ENCODE results near the gene TFF1. TPM values are rescaled to one million over a fixed set of nuclear protein-coding genes. Genes with fewer than 3 reads are reported as not detected.

The TFF1 gene
- total and polyA plus RNA-seq, 7 experiments from 2014 or later = not detected

GRCh38 chr21:42352441-42353095 lies 13.8 kb downstream of the TFF1 start:
- Mint-ChIP-seq H3K27me3 (peaks cover 0 to 12% (median 0%) of the 10 kb centered on the region in 5 donors), H3K9me3 (peaks cover 0 to 40% (median 13%) of the 10 kb centered on the region in 11 donors), H3K4me3 (no peak overlapping the region), H3K36me3 (peaks cover 0 to 19% (median 4%) of the 10 kb centered on the region in 5 donors), H3K27ac (peak overlapping the region in 3 of 9 donors; percentile 25 to 65 (median 33)), H3K4me1 (peaks cover 0 to 4% (median 0%) of the 10 kb centered on the region in 7 donors)
- Histone ChIP-seq H3K9me3 (ENCODE audit: control insufficient read depth in 2 of 3, low read length in 3 of 3) (peaks cover 0 to 7% (median 0%) of the 10 kb centered on the region in 3 experiments), H3K27me3 (ENCODE audit: control insufficient read depth in 2 of 2, insufficient read depth in 2 of 2, low read length in 2 of 2) (no peaks in the 10 kb centered on the region), H3K36me3 (ENCODE audit: control insufficient read depth in 2 of 3, insufficient read depth in 3 of 3, low read length in 3 of 3) (no peaks in the 10 kb centered on the region), H3K27ac (ENCODE audit: low read depth, low read length) (no peak overlapping the region), H3K4me1 (ENCODE audit: control insufficient read depth in 2 of 2, insufficient read depth in 2 of 2, low read length in 2 of 2) (no peaks in the 10 kb centered on the region), H3K4me3 (ENCODE audit: low read length) (no peak overlapping the region)
- DNase-seq (no peak), ATAC-seq (no peak)
- CTCF ChIA-PET = no interaction called here
- intact Hi-C loops (cut with micrococcal nuclease) = no loop called here
- POLR2A ChIA-PET = interaction anchor here (1.2 kb wide), 1 partner anchor 63 kb away, joined by 3 read pairs; no protein-coding TSS in a partner anchor

GRCh38 chr21:42351626-42352440 lies 14.5 kb downstream of the TFF1 start:
- ATAC-seq (no peak), DNase-seq (no peak)
- H3K27me3 Mint-ChIP-seq = peaks cover 0 to 12% (median 0%) of the 10 kb centered on the region in 5 donors
- peaks cover 0 to 19% (median 4%) of the 10 kb centered on the region in 5 donors for H3K36me3 Mint-ChIP-seq
- Histone ChIP-seq H3K4me3 (ENCODE audit: low read length) (no peak overlapping the region), H3K27ac (ENCODE audit: low read depth, low read length) (no peak overlapping the region), H3K27me3 (ENCODE audit: control insufficient read depth in 2 of 2, insufficient read depth in 2 of 2, low read length in 2 of 2) (no peaks in the 10 kb centered on the region), H3K4me1 (ENCODE audit: control insufficient read depth in 2 of 2, insufficient read depth in 2 of 2, low read length in 2 of 2) (no peaks in the 10 kb centered on the region), H3K9me3 (ENCODE audit: control insufficient read depth in 2 of 3, low read length in 3 of 3) (peaks cover 0 to 7% (median 0%) of the 10 kb centered on the region in 3 experiments), H3K36me3 (ENCODE audit: control insufficient read depth in 2 of 3, insufficient read depth in 3 of 3, low read length in 3 of 3) (no peaks in the 10 kb centered on the region)
- peak overlapping the region in 2 of 9 donors; percentile 25 to 72 for H3K27ac Mint-ChIP-seq
- peaks cover 0 to 3% (median 0%) of the 10 kb centered on the region in 7 donors for H3K4me1 Mint-ChIP-seq
- intact Hi-C loops (cut with micrococcal nuclease) = no loop called here
- ChIA-PET POLR2A (interaction anchor here (1.2 kb wide), 1 partner anchor 64 kb away, joined by 3 read pairs; no protein-coding TSS in a partner anchor), CTCF (no interaction called here)
- H3K4me3 Mint-ChIP-seq = no peak overlapping the region
- peaks cover 0 to 32% (median 13%) of the 10 kb centered on the region in 11 donors for H3K9me3 Mint-ChIP-seq

- Mint-ChIP-seq H3K9me3 (peaks cover 0 to 25% (median 10%) of the 10 kb centered on the region in 11 donors), H3K4me3 (no peak within 1 kb of the TSS), H3K4me1 (peaks cover 0 to 3% (median 0%) of the 10 kb centered on the region in 7 donors), H3K27ac (peak within 1 kb of the TSS in 1 of 9 donors; percentile 72), H3K27me3 (peaks cover 0 to 10% (median 0%) of the 10 kb centered on the region in 5 donors), H3K36me3 (peaks cover 0 to 19% (median 4%) of the 10 kb centered on the region in 5 donors)
- ATAC-seq = no peak
- no peaks in the 10 kb centered on the region for H3K27me3 ChIP-seq (ENCODE audit: control insufficient read depth in 2 of 2, insufficient read depth in 2 of 2, low read length in 2 of 2)
- ChIA-PET POLR2A (no interaction called here), CTCF (no interaction called here)
- intact Hi-C loops (cut with micrococcal nuclease) = no loop called here
- H3K27ac ChIP-seq (ENCODE audit: low read depth, low read length) = no peak within 1 kb of the TSS
- H3K4me3 ChIP-seq (ENCODE audit: low read length) = no peak within 1 kb of the TSS
- H3K36me3 ChIP-seq (ENCODE audit: control insufficient read depth in 2 of 3, insufficient read depth in 3 of 3, low read length in 3 of 3) = no peaks in the 10 kb centered on the region
- DNase-seq = peak in 1 of 9 donors; percentile 13
- no peaks in the 10 kb centered on the region for H3K4me1 ChIP-seq (ENCODE audit: control insufficient read depth in 2 of 2, insufficient read depth in 2 of 2, low read length in 2 of 2)
- peaks cover 0 to 7% (median 0%) of the 10 kb centered on the region in 3 experiments for H3K9me3 ChIP-seq (ENCODE audit: control insufficient read depth in 2 of 3, low read length in 3 of 3)
These were observed 15.4 kb downstream of the TFF1 start, which contains the start of gene TFF2 for GRCh38 chr21:42350927-42351426. TFF2 (minus strand) TSS chr21:42350994; CDS start chr21:42350957, 37 bp downstream.

- Mint-ChIP-seq H3K27ac (no peak overlapping the region), H3K4me3 (no peak overlapping the region), H3K4me1 (peaks cover 0 to 3% (median 0%) of the 10 kb centered on the region in 7 donors), H3K9me3 (peaks cover 0 to 19% (median 10%) of the 10 kb centered on the region in 11 donors), H3K36me3 (peaks cover 0 to 15% (median 0%) of the 10 kb centered on the region in 5 donors), H3K27me3 (peaks cover 0 to 6% (median 0%) of the 10 kb centered on the region in 5 donors)
- Histone ChIP-seq H3K27ac (ENCODE audit: low read depth, low read length) (no peak overlapping the region), H3K9me3 (ENCODE audit: control insufficient read depth in 2 of 3, low read length in 3 of 3) (peaks cover 0 to 7% (median 0%) of the 10 kb centered on the region in 3 experiments), H3K27me3 (ENCODE audit: control insufficient read depth in 2 of 2, insufficient read depth in 2 of 2, low read length in 2 of 2) (no peaks in the 10 kb centered on the region), H3K4me1 (ENCODE audit: control insufficient read depth in 2 of 2, insufficient read depth in 2 of 2, low read length in 2 of 2) (no peaks in the 10 kb centered on the region), H3K4me3 (ENCODE audit: low read length) (no peak overlapping the region), H3K36me3 (ENCODE audit: control insufficient read depth in 2 of 3, insufficient read depth in 3 of 3, low read length in 3 of 3) (no peaks in the 10 kb centered on the region)
- DNase-seq = peak in 1 of 9 donors; percentile 15
- ATAC-seq = no peak
- ChIA-PET CTCF (no interaction called here), POLR2A (interaction anchor here (0.6 kb wide), 1 partner anchor 87 kb away, joined by 3 read pairs; no protein-coding TSS in a partner anchor)
- intact Hi-C loops (cut with micrococcal nuclease) = no loop called here
These were observed 15.9 kb downstream of the TFF1 start for GRCh38 chr21:42350318-42350910.

- Histone ChIP-seq H3K27me3 (ENCODE audit: control insufficient read depth in 2 of 2, insufficient read depth in 2 of 2, low read length in 2 of 2) (no peaks in the 10 kb centered on the region), H3K4me1 (ENCODE audit: control insufficient read depth in 2 of 2, insufficient read depth in 2 of 2, low read length in 2 of 2) (no peaks in the 10 kb centered on the region), H3K27ac (ENCODE audit: low read depth, low read length) (no peak overlapping the region), H3K36me3 (ENCODE audit: control insufficient read depth in 2 of 3, insufficient read depth in 3 of 3, low read length in 3 of 3) (no peaks in the 10 kb centered on the region), H3K4me3 (ENCODE audit: low read length) (no peak overlapping the region), H3K9me3 (ENCODE audit: control insufficient read depth in 2 of 3, low read length in 3 of 3) (peaks cover 0 to 4% (median 0%) of the 10 kb centered on the region in 3 experiments)
- CTCF ChIA-PET = no interaction called here
- intact Hi-C loops (cut with micrococcal nuclease) = loop anchor here in 1 of 2 donors (10.0 kb wide), 1 partner anchor 85 kb away; no protein-coding TSS in a partner anchor
- POLR2A ChIA-PET = interaction anchor here (1.0 kb wide), 1 partner anchor 11 kb away, joined by 3 read pairs; no protein-coding TSS in a partner anchor
- DNase-seq = peak in 1 of 9 donors; percentile 8
- ATAC-seq = no peak
- Mint-ChIP-seq H3K36me3 (peaks cover 0 to 8% (median 0%) of the 10 kb centered on the region in 5 donors), H3K27ac (no peak overlapping the region), H3K4me3 (no peak overlapping the region), H3K27me3 (peaks cover 0 to 5% (median 0%) of the 10 kb centered on the region in 5 donors), H3K9me3 (peaks cover 0 to 13% (median 4%) of the 10 kb centered on the region in 11 donors), H3K4me1 (peaks cover 0 to 3% (median 0%) of the 10 kb centered on the region in 7 donors)
These were observed 16.7 kb downstream of the TFF1 start for GRCh38 chr21:42349420-42350317.
